ENCODE data around the gene TFAP2E. TPM values are rescaled to one million over a fixed set of nuclear protein-coding genes. Genes with fewer than 3 reads are reported as not detected.

TFAP2E gene
- total RNA-seq, 1 experiment from 2014 or later = 0.72 TPM

DNA sequence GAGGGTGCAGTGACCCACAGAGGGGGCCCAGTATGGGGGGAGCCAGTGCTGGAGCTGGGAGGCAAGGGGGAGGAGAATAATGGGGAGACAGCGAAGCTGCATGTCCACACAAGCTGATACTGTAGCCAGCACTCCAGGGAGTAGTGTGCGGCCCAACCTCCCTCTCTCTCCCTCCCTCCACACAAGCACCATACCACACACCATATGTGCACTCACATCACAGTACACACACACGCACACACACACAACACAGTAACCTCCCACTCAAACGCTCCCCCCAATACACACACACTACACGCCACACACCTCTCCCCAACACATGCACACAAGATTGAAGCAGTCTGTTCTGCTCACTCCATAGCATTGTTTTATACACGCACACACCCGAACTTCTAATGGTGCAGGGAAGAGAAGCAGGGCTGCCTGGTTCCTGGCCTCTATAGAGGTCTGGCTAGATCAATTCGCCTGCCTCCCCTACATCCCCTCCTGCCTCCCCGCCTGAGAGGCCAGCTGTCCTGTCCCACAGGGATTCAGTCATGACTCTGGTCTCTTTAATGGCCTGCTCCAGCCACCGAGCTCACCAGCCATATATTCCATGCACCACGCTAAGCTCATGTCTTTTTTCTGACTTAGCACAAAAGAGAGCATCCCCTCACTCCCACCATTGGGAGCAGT, 11.7 kb upstream of the TFAP2E start:
- intact Hi-C loops (cut with micrococcal nuclease; ENCODE audit: unreplicated experiment) = no loop called here
- CTCF ChIA-PET = interaction anchor here (0.5 kb wide), 1 partner anchor 577 kb away, joined by 3 read pairs; no protein-coding TSS in a partner anchor

GRCh38 chr1:35561972-35562680, 11.0 kb upstream of the TFAP2E start:
- Histone ChIP-seq H3K9me3 (ENCODE audit: insufficient read depth, low read depth) (no peaks in the 10 kb centered on the region), H3K4me2 (no peak overlapping the region), H3F3A (ENCODE audit: insufficient read depth, low read depth) (peaks cover 8% of the 10 kb centered on the region; the same call in 1 of the 2 replicates), H3K4me1 (replicated peaks; ENCODE audit: insufficient read depth) (no peaks in the 10 kb centered on the region; the same call in 1 of the 2 replicates), H3K36me3 (ENCODE audit: low read depth) (no peaks in the 10 kb centered on the region), H4K20me1 (ENCODE audit: insufficient read depth) (peaks cover 13% of the 10 kb centered on the region), H3K9me2 (ENCODE audit: insufficient read depth) (no peaks in the 10 kb centered on the region), H3K27ac (no peak overlapping the region), H2AFZ (no peak overlapping the region), H3K27me3 (ENCODE audit: insufficient read depth, low read depth) (no peaks in the 10 kb centered on the region), H3K79me2 (ENCODE audit: low read depth) (peaks cover 15% of the 10 kb centered on the region), H3K4me3 (no peak overlapping the region)
- TF ChIP-seq, protein P1, sequence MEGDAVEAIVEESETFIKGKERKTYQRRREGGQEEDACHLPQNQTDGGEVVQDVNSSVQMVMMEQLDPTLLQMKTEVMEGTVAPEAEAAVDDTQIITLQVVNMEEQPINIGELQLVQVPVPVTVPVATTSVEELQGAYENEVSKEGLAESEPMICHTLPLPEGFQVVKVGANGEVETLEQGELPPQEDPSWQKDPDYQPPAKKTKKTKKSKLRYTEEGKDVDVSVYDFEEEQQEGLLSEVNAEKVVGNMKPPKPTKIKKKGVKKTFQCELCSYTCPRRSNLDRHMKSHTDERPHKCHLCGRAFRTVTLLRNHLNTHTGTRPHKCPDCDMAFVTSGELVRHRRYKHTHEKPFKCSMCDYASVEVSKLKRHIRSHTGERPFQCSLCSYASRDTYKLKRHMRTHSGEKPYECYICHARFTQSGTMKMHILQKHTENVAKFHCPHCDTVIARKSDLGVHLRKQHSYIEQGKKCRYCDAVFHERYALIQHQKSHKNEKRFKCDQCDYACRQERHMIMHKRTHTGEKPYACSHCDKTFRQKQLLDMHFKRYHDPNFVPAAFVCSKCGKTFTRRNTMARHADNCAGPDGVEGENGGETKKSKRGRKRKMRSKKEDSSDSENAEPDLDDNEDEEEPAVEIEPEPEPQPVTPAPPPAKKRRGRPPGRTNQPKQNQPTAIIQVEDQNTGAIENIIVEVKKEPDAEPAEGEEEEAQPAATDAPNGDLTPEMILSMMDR (conservative IDR thresholded peaks at IDR 0.05) = no peak
- TF ChIP-seq EZH2 (IDR thresholded peaks at IDR 0.05; ENCODE audit: low read depth) = no peak
- BruUV-seq (replicated peaks) = no TSS peak
- DNase-seq = no peak
- intact Hi-C loops (cut with micrococcal nuclease; ENCODE audit: unreplicated experiment) = no loop called here
- ChIA-PET CTCF (no interaction called here), POLR2A (ENCODE audit: unreplicated experiment) (no interaction called here)

More for the DNA sequence above, 11.7 kb upstream of the TFAP2E start:
- Histone ChIP-seq H3K27me3 (ENCODE audit: insufficient read depth, low read depth) (no peaks in the 10 kb centered on the region), H3K4me2 (no peak overlapping the region), H3K79me2 (ENCODE audit: low read depth) (peaks cover 19% of the 10 kb centered on the region), H3K9me2 (ENCODE audit: insufficient read depth) (no peaks in the 10 kb centered on the region), H3K36me3 (ENCODE audit: low read depth) (no peaks in the 10 kb centered on the region), H3F3A (ENCODE audit: insufficient read depth, low read depth) (peaks cover 8% of the 10 kb centered on the region; the same call in 1 of the 2 replicates), H3K4me1 (replicated peaks; ENCODE audit: insufficient read depth) (peaks cover under 1% of the 10 kb centered on the region; the same call in 1 of the 2 replicates), H3K27ac (no peak overlapping the region), H2AFZ (no peak overlapping the region), H3K9me3 (ENCODE audit: insufficient read depth, low read depth) (no peaks in the 10 kb centered on the region), H4K20me1 (ENCODE audit: insufficient read depth) (peaks cover 13% of the 10 kb centered on the region), H3K4me3 (no peak overlapping the region)
- POLR2A ChIA-PET (ENCODE audit: unreplicated experiment) = no interaction called here
- DNase-seq = no peak
- no peak for TF ChIP-seq EZH2 (IDR thresholded peaks at IDR 0.05; ENCODE audit: low read depth)
- TF ChIP-seq, protein P1 (conservative IDR thresholded peaks at IDR 0.05) = no peak
- BruUV-seq (replicated peaks) = no TSS peak

DNA sequence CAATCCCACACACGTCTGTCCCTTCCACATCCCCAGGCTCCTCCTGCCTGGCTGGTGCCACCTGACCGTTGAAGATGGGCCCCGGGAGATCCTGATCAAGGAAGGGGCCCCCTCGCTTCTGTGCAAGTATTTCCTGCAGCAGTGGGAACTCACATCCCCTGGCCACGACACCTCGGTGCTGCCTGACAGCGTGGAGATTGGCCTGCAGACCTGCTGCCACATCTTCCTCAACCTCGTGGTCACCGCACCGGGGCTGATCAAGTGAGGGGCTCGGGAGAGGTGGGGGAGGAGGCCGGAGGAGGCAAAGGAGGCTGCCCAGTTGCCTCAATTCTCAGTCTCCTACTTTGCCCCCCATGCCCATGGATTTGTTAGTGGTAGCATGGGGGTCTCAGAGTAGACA, 9.9 kb upstream of the TFAP2E start:
- H3K79me2 ChIP-seq (ENCODE audit: low read depth) = peaks cover 10% of the 10 kb centered on the region
- POLR2A ChIA-PET (ENCODE audit: unreplicated experiment) = no interaction called here
- H3K27ac ChIP-seq = no peak overlapping the region
- CTCF ChIA-PET = no interaction called here
- no peaks in the 10 kb centered on the region for H3K27me3 ChIP-seq (ENCODE audit: insufficient read depth, low read depth)
- H4K20me1 ChIP-seq (ENCODE audit: insufficient read depth) = peaks cover 13% of the 10 kb centered on the region
- TF ChIP-seq EZH2 (IDR thresholded peaks at IDR 0.05; ENCODE audit: low read depth) = no peak
- TF ChIP-seq, protein P1 (conservative IDR thresholded peaks at IDR 0.05) = no peak
- H2AFZ ChIP-seq = no peak overlapping the region
- no peaks in the 10 kb centered on the region; the same call in 1 of the 2 replicates for H3K4me1 ChIP-seq (replicated peaks; ENCODE audit: insufficient read depth)
- no peak for DNase-seq
- intact Hi-C loops (cut with micrococcal nuclease; ENCODE audit: unreplicated experiment) = no loop called here
- BruUV-seq (replicated peaks) = no TSS peak
- no peaks in the 10 kb centered on the region for H3K9me2 ChIP-seq (ENCODE audit: insufficient read depth)
- no peak overlapping the region for H3K4me3 ChIP-seq
- H3K9me3 ChIP-seq (ENCODE audit: insufficient read depth, low read depth) = no peaks in the 10 kb centered on the region
- peaks cover 8% of the 10 kb centered on the region; the same call in 1 of the 2 replicates for H3F3A ChIP-seq (ENCODE audit: insufficient read depth, low read depth)
- no peaks in the 10 kb centered on the region for H3K36me3 ChIP-seq (ENCODE audit: low read depth)
- no peak overlapping the region for H3K4me2 ChIP-seq

Measured in PC-9 (cell line).